DMS 273 treated with DMSO at 0.1 percent for 48 hours (cell line): ENCODE measurements around the gene SPATA4.
A peak's percentile ranks its signal among the peaks of the same experiment; 100 is the strongest.
"Not testable (repeated sequence)": the region's sequence is repeated elsewhere in the genome, so short reads cannot be mapped to it uniquely, and the experiment has no call there.

Experiments
- DNase-seq: peaks from one replicate; lab custom pipeline; 2025; lab: John Stamatoyannopoulos, UW

Gene SPATA4

DNA sequence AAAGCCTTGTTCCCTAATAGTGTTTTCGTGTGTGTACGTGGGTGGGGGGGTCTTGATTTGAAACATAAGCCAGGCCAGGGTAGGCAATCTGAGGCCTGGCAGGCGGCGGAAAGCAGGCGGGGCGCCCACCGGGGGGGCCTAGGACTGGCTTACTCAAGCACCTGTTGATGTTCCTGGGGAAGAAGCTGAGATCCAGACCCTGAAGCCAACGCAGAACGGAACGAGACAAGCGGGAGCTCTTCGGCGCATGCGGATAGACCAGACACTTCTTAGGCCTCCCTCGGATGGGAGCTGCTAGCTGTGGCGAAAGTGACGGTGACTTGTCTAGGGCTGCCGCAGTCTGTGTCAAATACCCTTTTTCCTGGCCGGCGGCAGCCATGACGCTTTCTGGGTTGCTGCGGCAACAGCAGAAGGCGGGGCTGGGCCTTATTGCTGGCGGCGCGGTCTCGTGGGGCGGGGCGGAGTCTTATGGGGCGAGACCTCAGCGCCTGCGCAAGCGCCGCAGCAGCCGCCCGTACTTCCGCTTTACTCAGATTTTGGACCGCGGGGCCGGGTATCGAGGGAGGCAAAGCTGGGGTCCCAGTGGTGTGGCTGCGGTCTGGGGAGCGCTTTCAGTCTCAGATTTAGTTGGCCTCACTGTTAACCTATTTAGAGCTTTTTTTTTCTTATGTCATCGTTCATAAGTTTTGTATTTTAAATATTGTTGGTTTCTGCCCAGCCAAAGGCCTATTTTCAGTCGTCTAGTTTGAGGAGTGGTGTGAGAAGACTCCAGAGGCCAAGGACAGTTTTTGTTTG is at the start of gene SPATA4:
Gene SPATA4, minus strand, starts transcription at position 402 of the 795 bp plus-strand sequence. Its CDS starts 23 bp downstream, at position 379.
- DNase-seq, result peak; percentile 53

DNA sequence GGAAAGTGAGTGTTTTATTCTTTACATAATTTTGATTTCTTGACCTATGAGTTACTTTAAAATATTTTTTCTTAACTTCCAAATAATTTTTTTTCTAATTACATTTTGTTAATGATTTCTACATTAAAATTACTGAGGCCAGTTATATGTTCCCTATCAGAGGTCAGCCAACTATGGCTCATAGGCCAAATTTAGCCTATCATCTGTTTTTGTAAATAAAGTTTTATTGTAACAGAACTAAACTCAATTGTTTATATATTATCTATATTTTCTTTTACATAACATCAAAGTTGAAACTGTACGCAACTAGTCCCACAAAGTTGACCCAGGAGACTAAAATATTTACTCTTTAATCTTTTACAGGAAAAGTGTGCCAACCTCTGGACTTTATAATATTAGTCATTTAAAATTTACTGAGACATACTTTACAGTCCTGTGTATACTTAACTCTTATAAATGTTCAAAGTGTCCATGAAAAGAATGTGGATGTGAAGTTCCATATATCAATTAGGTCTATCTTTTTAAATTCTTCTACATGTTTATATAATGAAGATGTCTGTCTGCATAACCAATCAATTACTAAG is 47.5 kb upstream of the SPATA4 start:
- no peak for DNase-seq

DNA sequence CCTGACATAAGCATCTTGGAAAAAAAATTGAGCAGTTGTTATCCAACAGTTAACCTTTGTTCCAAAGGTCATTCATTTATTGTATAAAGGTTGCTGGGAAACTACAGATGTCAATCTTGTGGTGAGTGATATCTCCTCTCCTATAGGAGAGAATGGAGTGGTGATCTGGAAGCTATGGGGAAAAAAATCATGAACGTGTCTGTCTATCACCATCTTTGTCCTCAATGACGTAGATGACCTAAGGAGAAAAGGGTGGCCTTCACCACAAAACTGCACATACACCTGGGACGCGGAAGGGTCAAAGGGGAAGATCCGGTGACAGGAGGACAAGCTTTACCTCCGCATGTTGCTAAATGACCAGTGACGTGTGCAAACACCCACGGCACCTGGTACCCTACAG is 46.3 kb upstream of the SPATA4 start:
- DNase-seq, result no peak

DNA sequence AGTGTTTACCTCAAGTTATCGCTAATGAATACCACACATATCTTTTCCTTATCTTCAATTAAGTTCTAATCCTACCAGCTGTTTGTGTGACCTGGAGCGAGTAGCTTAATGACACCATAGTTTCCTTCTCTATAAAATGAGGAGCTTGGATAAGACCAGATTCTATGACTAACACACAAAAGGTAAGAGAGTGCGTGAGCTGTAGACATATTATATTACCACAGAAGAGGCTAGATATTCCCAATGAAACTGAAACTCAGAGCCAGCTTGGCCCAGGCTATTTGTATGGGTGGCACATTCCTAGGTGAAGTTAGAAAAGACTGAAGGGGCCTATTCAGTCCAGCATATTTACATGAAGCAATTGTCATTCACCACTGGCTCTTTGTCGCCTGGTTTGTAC is 43.4 kb upstream of the SPATA4 start:
- DNase-seq, result peak; percentile 87

DNA sequence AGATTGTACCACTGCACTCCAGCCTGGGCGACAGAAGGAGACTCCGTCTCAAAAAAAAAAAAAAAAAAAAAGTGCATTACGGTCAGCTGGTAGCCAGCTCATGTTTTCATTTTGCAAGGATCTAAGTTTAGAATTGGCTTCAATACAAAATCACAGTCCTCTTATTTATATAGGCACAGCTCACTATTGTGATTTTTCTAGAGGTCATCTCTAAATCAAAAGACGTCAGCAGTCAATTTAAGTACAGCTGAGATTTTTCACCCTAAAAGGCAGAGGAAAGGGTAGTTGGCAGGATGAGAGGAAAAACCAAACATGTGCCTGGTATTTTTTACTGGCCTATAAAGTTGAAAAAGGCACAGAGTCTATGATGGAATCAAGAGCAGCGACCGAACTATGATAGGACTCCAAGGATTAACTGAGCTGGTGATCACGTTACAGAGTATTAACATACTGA is 42.8 kb upstream of the SPATA4 start:
- DNase-seq, result peak; percentile 79

DNA sequence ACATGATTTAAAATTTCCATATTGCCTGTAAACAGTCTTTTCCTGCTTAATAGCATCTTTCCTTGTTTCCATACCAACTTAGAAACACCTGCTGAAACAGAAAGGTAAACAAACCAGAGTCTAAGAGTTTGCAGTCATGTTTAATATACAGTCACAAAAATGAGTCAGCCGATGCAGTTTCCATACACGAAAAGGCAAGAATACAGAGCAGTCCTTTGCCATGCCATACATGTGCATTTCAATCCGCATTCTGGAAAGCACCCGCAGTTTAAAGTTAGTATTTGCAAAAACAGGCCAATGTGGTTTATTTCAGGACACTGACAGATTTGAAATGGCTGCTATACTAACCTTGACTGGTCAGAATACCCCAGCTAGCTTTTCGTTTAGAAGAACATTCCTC is 41.6 kb upstream of the SPATA4 start:
- no peak for DNase-seq

DNA sequence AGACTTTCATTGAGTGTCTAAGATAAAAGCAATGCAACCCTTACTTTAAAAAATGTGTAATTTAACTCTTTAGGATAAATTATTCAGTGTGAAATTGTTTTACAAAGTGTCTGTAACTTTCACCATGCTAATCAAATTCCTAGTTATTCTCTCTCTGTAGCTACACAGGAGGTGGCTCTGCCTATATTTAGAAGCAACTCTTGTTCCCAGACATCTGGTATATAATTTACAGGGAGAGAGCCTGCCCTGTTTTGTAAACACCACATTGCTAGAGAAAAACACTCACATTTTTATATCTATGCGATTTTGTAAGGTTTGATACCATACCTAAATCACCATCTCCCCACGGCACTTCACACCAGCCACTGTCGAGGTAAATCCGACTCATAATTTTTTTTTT is 35.5 kb upstream of the SPATA4 start:
- DNase-seq, result peak; percentile 68

DNA sequence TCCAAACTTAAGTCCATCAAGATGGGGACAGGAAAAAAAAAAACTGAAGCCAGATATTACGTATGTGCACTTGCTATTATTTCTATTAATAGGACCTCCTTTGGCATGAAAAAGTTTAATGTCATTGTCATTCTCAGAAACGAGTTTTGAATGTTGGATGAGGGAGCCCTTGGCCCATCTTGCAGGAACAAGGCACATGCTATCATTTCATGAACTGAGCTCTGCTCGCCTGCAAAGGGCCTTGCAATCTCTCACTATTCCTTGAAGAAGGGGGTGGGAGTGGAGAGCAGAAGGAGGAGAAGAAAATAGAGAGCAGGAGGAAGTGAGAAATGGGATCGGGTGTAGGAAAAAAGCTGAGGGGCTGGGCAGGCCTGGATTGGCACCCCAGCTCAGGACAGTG is 34.3 kb upstream of the SPATA4 start:
- DNase-seq, result no peak

DNA sequence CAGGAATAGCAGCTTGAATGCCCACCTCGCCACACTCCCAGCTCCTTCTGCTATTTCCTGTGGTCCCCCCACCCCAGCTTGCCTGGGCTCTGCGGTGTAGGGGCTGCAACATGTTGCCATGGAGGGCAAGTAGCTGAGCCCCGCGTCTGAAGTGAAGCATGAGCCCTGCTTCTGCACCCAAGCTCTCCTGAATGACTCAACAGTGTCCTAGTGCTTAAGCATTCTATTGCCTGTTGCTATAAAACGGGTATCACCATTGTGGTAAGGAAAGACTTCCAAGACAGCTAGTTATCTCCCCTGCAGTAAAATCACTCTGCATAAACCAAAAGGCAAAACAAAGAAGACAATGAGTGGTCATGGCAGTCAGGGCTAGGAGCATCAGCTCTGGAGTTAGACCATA is 31.4 kb upstream of the SPATA4 start:
- DNase-seq, result no peak

DNA sequence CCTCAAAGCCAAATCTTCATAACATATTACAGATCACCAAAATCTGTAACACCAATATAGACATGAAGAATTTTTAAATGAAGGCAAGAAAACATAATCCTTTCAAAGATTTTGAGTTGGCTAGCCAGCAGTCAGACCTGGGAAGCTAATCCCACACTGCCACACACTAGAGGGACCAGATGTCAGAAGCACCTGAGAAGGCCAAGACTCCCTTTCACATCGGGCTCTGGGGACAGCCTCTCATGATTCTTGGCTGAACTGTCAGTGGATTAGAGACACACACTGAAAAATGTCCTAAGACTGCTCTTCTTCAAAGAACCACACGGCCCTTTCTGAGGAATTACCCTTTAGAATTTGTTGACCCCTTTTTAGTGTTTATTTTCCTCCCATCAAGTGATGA is 28.2 kb upstream of the SPATA4 start:
- DNase-seq, result no peak

DNA sequence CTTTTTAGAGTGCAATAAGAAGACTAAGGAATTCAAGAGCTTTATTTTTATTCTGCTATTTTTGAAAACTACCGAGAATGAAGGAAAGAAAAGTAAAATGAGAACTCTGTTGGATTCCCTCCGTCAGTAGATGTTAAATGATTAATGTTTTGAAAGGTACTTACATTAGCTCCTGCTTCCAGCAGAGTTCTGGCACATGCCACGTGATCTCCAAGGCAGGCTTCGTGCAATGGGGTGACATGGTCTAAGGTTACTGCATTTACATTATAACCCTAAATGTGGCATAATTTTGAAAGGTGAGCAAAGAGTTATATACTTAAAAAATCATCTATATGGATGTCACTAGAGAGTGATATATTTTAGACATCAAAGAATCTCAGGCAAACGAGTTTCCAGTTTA is 26.8 kb upstream of the SPATA4 start:
- DNase-seq, result no peak

DNA sequence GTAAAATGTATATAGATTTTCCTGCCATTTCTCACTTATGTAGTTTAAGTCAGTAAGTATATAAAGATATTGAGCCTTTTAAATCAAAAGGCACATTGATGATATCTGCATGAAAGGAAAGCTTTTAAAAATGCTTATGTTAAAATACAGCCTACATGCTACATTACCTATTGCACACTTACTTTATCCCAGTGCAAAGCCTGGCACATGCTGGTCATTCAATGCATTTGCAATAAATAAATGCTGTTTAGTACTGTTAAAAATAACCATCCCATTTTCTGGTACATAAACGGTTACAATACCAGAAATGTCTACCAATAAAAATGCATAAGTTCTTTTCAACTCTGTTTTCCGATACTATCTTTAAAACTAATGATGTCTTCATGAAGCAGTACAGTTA is 22.1 kb upstream of the SPATA4 start:
- no peak for DNase-seq

DNA sequence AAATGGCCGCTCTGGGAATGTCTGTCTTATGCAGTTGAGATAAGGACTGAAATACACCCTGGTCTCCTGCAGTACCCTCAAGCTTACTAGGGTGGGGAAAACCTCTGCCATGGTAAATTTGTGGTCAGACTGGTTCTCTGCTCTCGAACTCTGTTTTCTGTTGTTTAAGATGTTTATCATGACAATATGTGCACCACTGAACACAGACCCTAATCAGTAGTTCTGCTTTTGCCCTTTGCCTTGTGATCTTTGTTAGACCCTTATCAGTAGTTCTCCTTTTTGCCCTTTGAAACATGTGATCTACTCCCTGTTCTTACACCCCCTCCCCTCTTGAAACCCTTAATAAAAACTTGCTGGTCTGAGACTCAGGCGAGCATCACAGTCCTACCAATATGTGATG is 17.0 kb upstream of the SPATA4 start:
- not testable (repeated sequence) for DNase-seq

DNA sequence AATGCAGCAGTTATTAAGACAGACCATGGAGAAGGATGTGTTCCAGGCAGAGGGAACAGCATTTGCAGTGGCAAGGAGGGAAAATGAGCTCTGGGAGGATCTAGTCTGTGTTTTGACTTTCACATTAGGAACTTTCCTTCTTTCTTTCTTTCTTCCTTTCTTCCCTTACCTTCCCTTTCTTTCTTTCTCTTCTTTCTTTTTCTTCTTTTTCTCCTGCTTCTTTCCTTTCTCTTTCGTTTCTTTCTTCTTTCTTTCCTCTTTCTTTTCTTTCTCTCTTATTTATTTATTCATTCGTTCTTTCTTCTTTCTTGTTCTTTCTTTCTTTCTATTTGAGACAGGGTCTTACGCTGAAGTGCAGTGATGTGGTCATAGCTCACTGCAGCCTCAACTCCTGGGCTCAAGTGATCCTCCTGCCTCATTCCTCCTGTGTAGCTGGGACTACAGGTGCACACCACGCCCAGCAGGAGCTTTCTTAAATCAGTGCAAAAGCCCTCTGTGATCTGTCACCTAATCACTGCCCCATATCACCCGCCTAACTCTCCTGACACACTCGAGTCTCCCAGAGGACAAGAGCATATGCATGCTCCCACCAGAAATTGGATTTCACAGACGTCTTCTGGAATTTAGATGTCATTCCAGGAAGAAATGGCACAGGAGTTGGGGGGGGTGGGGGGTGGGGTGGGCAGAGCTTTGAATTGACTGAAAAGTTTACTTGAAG is 15.4 kb upstream of the SPATA4 start:
- no peak for DNase-seq

DNA sequence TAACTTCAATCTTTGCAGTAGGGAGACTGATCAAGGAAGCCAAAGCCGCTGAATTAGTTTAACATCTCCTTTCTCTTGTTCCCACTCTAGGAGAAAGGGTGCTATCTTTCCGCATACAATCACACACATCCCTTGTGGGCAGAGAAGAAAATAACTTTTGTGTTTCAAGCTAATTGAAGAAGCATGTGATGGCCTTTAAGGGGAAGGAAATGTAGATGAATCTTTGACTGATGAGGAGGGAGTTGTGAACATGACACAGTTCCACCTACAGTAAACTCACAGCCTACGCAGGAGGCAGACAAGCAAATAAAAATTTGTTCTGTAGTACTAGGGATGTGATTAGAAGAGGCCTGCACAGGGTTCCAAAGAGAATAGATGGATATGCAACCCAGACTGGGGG is 14.7 kb upstream of the SPATA4 start:
- no peak for DNase-seq

DNA sequence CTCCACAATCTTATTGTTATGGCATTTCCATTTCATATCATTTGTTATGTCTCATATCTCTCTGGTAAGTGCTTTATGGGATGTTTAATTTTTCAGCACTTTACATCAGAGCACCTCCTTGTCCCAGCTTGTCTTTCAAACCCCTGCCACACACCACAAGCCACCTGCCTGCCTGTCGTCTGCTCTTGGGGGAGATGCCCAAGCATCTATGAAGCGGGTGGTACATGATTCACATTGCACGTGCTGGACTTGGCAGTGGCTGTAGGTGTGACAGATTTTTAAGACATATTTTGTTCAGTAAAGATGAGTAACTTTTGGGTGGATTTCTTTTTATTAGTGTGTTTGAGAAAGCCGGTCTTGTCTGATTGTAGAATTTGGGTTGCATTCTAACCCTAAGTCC is 14.2 kb upstream of the SPATA4 start:
- no peak for DNase-seq

DNA sequence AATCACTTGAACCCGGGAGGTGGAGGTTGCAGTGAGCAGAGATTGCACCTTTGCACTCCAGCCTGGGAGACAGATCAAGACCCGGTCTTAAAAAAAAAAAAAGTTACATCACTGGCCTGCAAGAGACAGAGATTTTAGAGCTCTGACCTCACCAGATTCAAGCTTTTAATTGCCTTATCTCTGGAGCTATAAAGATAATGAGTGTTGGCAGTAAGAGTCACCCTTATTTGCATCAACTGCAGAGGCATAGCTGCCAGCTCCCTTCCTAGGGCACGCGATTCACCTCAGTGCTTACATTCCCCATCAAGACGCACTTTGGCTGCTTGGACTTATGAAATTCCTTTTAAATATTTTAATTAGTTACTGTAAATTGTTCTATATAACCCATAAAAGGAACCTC is 12.5 kb upstream of the SPATA4 start:
- peak; percentile 18 for DNase-seq

DNA sequence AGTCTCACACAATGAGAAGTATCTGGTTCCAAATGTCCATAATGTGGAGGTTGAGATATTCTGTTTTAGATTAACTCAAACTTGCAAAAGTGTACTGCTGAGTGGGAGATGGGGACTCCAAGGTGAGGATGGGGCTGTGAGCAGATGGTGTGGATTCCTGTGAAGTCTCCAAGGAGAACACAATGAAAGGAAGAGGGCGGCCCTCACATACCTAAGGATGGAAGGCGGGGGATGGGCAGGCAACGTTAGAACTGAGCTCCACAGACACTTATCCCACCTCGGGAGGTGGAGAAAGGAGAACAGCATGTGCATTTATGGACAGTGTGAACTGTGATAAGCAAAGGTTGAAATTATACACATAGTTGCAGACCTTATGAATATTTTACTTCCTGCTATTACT is 9.9 kb upstream of the SPATA4 start:
- no peak for DNase-seq

DNA sequence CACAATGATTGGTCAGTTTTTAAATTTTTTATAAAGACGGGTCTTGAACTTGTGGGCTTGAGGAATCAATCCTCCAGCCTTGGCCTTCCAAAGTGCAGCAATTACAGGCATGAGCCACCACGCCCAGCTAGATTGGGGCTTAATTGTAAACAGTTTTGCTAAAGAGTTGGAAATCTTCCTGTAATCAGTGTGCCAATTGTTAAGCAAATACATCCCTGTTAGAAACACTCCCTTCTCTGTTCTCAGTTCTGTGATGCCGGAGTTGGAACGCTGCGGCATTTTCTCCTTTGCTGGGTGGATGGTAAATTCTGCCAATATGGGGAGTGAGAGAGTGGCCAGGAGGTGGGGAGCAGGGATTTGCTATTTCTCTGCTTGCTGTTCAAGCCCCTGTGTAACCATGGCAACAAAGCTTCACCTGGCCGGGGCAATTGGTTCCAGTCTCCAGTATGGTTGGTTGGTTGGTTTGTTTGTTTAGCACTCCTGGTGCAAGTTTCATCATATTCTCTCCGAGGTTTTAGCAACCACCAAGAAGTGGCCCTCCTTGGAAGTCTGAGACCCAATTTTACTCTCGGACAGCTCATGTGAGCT is 3.0 kb upstream of the SPATA4 start:
- DNase-seq, result no peak

DNA sequence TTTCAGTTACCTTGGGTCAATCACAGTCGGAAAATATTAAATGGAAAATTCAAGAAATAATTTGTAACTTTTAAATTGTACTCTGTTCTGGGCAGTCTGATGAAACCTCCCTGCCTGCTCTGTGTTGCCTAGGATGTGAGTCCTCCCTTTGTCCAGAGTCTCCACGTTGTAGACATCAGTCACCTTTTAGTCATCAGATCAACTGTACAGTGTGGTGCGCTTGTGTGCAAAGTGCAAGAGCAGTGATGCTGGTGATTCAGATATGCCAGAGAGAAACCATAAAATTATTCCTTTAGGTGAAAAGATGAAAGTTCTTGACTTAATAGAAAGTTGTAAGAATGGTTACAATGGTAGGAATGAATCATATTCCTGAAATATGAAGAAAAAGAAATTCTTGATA is 1.4 kb downstream of the SPATA4 start:
- DNase-seq, result no peak

DNA sequence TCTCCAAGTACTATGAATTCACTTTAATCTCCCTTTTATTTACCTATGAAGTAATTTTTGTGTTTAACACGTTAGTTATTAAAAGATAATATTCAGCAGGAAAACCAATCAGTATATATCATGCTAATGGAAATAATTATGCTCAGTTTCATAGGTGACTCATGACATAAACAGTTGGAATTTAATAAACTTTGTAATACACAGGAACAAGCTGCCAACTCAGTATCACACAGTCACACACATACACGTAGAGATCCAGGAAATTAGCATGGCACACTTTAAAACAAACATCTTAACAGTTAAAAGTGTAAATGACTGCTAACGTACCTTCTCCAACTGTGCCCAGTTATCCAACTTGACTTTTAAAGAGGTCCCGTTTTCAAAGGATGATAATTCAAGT is 2.3 kb downstream of the SPATA4 start:
- no peak for DNase-seq

DNA sequence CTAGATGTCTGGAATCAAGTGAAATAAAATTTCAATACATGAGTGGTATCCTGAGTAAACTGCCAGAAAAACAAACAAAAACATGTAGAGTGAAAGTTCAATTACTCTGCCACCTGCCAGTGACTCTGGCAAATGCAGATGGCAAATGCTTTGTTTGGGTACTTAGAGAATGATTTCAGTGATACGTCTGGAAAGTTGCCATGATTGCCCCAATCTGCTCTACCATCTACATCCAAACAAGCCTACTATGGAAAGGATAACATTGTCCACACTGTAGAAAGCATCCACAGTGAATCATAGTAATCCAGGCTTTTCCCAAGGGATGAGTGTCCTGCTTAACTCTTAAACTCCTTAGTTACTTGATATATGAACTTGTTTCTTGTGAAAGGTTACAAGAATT is 3.4 kb downstream of the SPATA4 start:
- peak; percentile 63 for DNase-seq
